H1 (cell line): Measurements from ENCODE around the gene TMEM150B.
A peak's percentile ranks its signal among the peaks of the same experiment; 100 is the strongest.

Experiments
- CHD1 ChIP-seq: IDR thresholded peaks from 2 replicates; pipeline ENCODE4 v1.6.1; 2012; ENCODE audit warnings: low read depth, low read length, improper control_type of control experiment
- CTCF ChIP-seq, 3 experiments: IDR thresholded peaks; 1 replicate in 2 of 3; 2 replicates in 1 of 3; pipeline versions ENCODE4 v1.5.1 to v1.6.1; 2011; ENCODE audit warnings: low read length in 3 of 3, mild to moderate bottlenecking in 3 of 3, inconsistent platforms in 2 of 3, low read depth in 1 of 3, moderate library complexity in 1 of 3; ENCODE audit not compliant: insufficient read depth in 1 of 3; ENCODE audit errors: control extremely low read depth in 1 of 3
- EZH2 ChIP-seq: fragments of 200-600 bp; sonication (generic); IDR thresholded peaks from 2 replicates; pipeline ENCODE4 v1.7.1; 2012; ENCODE audit warnings: low read depth, mild to moderate bottlenecking, moderate library complexity, low read length, inconsistent platforms; ENCODE audit not compliant: severe bottlenecking
- KDM5A ChIP-seq: fragments of 200-600 bp; IDR thresholded peaks from 2 replicates; pipeline ENCODE4 v1.7.1; 2012; ENCODE audit warnings: mild to moderate bottlenecking, low read length, inconsistent platforms, mixed read lengths
- SUZ12 ChIP-seq: fragments of 200-600 bp; sonication (generic); IDR thresholded peaks from 2 replicates; pipeline ENCODE4 v1.6.1; 2012; ENCODE audit warnings: mild to moderate bottlenecking, inconsistent platforms, low read length, moderate library complexity, mixed read lengths
- YY1 ChIP-seq: IDR thresholded peaks from 2 replicates; pipeline ENCODE4 v1.6.1; 2011; ENCODE audit warnings: low read depth, mild to moderate bottlenecking, low read length

GRCh38 chr19:55279770-55280643, 45.1 kb downstream of the TMEM150B start, which contains the start of gene HSPBP1:
- TF ChIP-seq CTCF (IDR thresholded peaks at IDR 0.05; ENCODE audit: control extremely low read depth in 1 of 3, insufficient read depth in 1 of 3, low read depth in 1 of 3, low read length in 3 of 3) (no peak), KDM5A (peak; percentile 95), EZH2 (no peak), YY1 (peak; percentile 98), CHD1 (no peak), SUZ12 (no peak)
